Amniotic stem cell (primary cell): Measurements from ENCODE around the gene EPC1.
A peak's percentile ranks its signal among the peaks of the same experiment; 100 is the strongest.

Source experiments
- DNase-seq: peaks from one replicate; lab custom pipeline; 2025; lab: John Stamatoyannopoulos, UW

The EPC1 gene

GRCh38 chr10:32332299-32332750 lies 14.6 kb downstream of the EPC1 start:
- DNase-seq = no peak

- no peak for DNase-seq
These were observed 15.4 kb downstream of the EPC1 start for GRCh38 chr10:32331606-32332005.

GRCh38 chr10:32330214-32330613 lies 16.7 kb downstream of the EPC1 start:
- no peak for DNase-seq

GRCh38 chr10:32329061-32329460 lies 17.9 kb downstream of the EPC1 start:
- DNase-seq = no peak

- no peak for DNase-seq
These were observed 18.5 kb downstream of the EPC1 start for GRCh38 chr10:32328499-32328898.

- no peak for DNase-seq
These were observed 19.6 kb downstream of the EPC1 start for GRCh38 chr10:32327364-32327691.

- DNase-seq = no peak
These were observed 20.1 kb downstream of the EPC1 start for GRCh38 chr10:32326680-32327363.

GRCh38 chr10:32326119-32326518 lies 20.8 kb downstream of the EPC1 start:
- DNase-seq = no peak

GRCh38 chr10:32323051-32323450 lies 23.9 kb downstream of the EPC1 start:
- no peak for DNase-seq

GRCh38 chr10:32321016-32321631 lies 25.8 kb downstream of the EPC1 start:
- no peak for DNase-seq

GRCh38 chr10:32318476-32318896 lies 28.5 kb downstream of the EPC1 start:
- DNase-seq = no peak

GRCh38 chr10:32317795-32318357 lies 29.1 kb downstream of the EPC1 start:
- DNase-seq = no peak

- no peak for DNase-seq
These were observed 31.5 kb downstream of the EPC1 start for GRCh38 chr10:32315424-32315823.

- no peak for DNase-seq
These were observed 32.4 kb downstream of the EPC1 start for GRCh38 chr10:32314588-32314987.

GRCh38 chr10:32308027-32308603 lies 38.8 kb downstream of the EPC1 start:
- DNase-seq = no peak

GRCh38 chr10:32307609-32308008 lies 39.3 kb downstream of the EPC1 start:
- no peak for DNase-seq

GRCh38 chr10:32299354-32299980 lies 47.5 kb downstream of the EPC1 start:
- no peak for DNase-seq

GRCh38 chr10:32298075-32298812 lies 48.7 kb downstream of the EPC1 start:
- peak; percentile 15 for DNase-seq

GRCh38 chr10:32295027-32295426 lies 51.9 kb downstream of the EPC1 start:
- no peak for DNase-seq

- no peak for DNase-seq
These were observed 53.4 kb downstream of the EPC1 start for GRCh38 chr10:32293581-32293980.

GRCh38 chr10:32279795-32280194 lies 67.2 kb downstream of the EPC1 start:
- DNase-seq = no peak

GRCh38 chr10:32273336-32273735 lies 73.6 kb downstream of the EPC1 start:
- no peak for DNase-seq
